Measurements from ENCODE around the gene SETD1A. TPM values are rescaled to one million over a fixed set of nuclear protein-coding genes. Genes with fewer than 3 reads are reported as not detected.

The SETD1A gene
- total and polyA plus RNA-seq, 2 donors (not counting 1 experiment from before 2014, with no cell fraction given): 1.4 to 3.5 TPM

GRCh38 chr16:30992931-30993816 lies 35.6 kb downstream of the SETD1A start:
- no peak for DNase-seq (ENCODE audit: low read depth in 2 of 2)
- no peak overlapping the region for H3K9ac ChIP-seq (ENCODE audit: insufficient read depth, low read length)
- H3K9me3 ChIP-seq (ENCODE audit: control insufficient read depth, insufficient read depth, low read depth, low read length): no peaks in the 10 kb centered on the region
- no peak for TF ChIP-seq EZH2 (IDR thresholded peaks at IDR 0.05; ENCODE audit: low read length, missing control alignments)
- no peak for TF ChIP-seq CTCF (conservative IDR thresholded peaks at IDR 0.05 in 1 of 2, IDR thresholded peaks at IDR 0.05 in 1 of 2; ENCODE audit: low read depth in 1 of 2, low read length in 2 of 2)
- H3K27ac ChIP-seq (ENCODE audit: insufficient read depth, low read length): no peak overlapping the region
- no peak overlapping the region for H3K4me2 ChIP-seq (ENCODE audit: extremely low read depth, insufficient read depth, low read length)
- no peak overlapping the region for H3K4me3 ChIP-seq (replicated peaks in 1 of 4; ENCODE audit: control extremely low read depth in 1 of 4, insufficient read depth in 1 of 4, low read depth in 3 of 4, low read length in 4 of 4)
- no peaks in the 10 kb centered on the region for H3K79me2 ChIP-seq (ENCODE audit: control insufficient read depth, insufficient read depth, low read length)
- no peaks in the 10 kb centered on the region for H3K27me3 ChIP-seq (ENCODE audit: control insufficient read depth, insufficient read depth, low read length)
- H4K20me1 ChIP-seq (ENCODE audit: control insufficient read depth, extremely low read depth, insufficient read depth, low read length): no peaks in the 10 kb centered on the region
- peaks cover 4% of the 10 kb centered on the region for H3K36me3 ChIP-seq (ENCODE audit: control insufficient read depth, insufficient read depth, low read length)
- H2AFZ ChIP-seq (ENCODE audit: low read length): no peak overlapping the region
- peaks cover 11% of the 10 kb centered on the region for H3K4me1 ChIP-seq (ENCODE audit: control insufficient read depth, extremely low read depth, insufficient read depth, low read length)

DNA sequence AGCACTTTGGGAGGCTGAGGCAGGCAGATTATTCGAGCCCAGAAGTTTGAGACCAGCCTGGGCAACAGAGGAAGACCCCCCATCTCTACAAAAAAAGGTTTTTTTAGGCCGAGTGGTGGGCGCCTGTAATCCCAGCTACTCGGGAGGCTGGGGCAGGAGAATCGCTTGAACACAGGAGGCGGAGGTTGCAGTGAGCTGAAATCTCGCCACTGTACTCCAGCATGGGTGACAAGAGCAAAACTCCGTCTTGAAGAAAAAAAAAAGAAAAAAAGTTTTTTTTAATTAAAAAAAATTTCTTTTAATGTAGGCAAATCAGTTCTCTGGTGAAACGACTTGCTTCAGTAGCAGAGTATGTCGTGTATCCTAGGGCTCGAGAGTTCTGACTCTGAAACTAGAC lies 38.4 kb downstream of the SETD1A start:
- peak overlapping the region; percentile 96 for H3K4me2 ChIP-seq (ENCODE audit: extremely low read depth, insufficient read depth, low read length)

More for the DNA sequence above, 38.4 kb downstream of the SETD1A start:
- peak overlapping the region; percentile 86 for H3K27ac ChIP-seq (ENCODE audit: insufficient read depth, low read length)
- H3K9me3 ChIP-seq (ENCODE audit: control insufficient read depth, insufficient read depth, low read depth, low read length): no peaks in the 10 kb centered on the region
- H3K27me3 ChIP-seq (ENCODE audit: control insufficient read depth, insufficient read depth, low read length): no peaks in the 10 kb centered on the region
- H3K79me2 ChIP-seq (ENCODE audit: control insufficient read depth, insufficient read depth, low read length): no peaks in the 10 kb centered on the region
- no peaks in the 10 kb centered on the region for H4K20me1 ChIP-seq (ENCODE audit: control insufficient read depth, extremely low read depth, insufficient read depth, low read length)
- peak overlapping the region in 1 of 4 experiments; percentile 67 for H3K4me3 ChIP-seq (replicated peaks in 1 of 4; ENCODE audit: control extremely low read depth in 1 of 4, insufficient read depth in 1 of 4, low read depth in 3 of 4, low read length in 4 of 4)
- TF ChIP-seq EZH2 (IDR thresholded peaks at IDR 0.05; ENCODE audit: low read length, missing control alignments) (no peak), CTCF (conservative IDR thresholded peaks at IDR 0.05 in 1 of 2, IDR thresholded peaks at IDR 0.05 in 1 of 2; ENCODE audit: low read depth in 1 of 2, low read length in 2 of 2) (no peak)
- no peak overlapping the region for H3K9ac ChIP-seq (ENCODE audit: insufficient read depth, low read length)
- peaks cover 21% of the 10 kb centered on the region for H3K4me1 ChIP-seq (ENCODE audit: control insufficient read depth, extremely low read depth, insufficient read depth, low read length)
- H3K36me3 ChIP-seq (ENCODE audit: control insufficient read depth, insufficient read depth, low read length): peaks cover 4% of the 10 kb centered on the region
- no peak for DNase-seq (ENCODE audit: low read depth in 2 of 2)
- H2AFZ ChIP-seq (ENCODE audit: low read length): no peak overlapping the region
